DOHH2 (cell line): Measurements from ENCODE around the gene NPTN.

Experiments
- H3F3A ChIP-seq: fragments of 200-600 bp; sonication (generic), shearing (Covaris generic); 2 replicates; pipeline ENCODE4 v1.6.0; 2016; ENCODE audit warnings: antibody characterized with exemption, mild to moderate bottlenecking; ENCODE audit not compliant: control insufficient read depth, insufficient read depth
- H3K27ac ChIP-seq: fragments of 200-600 bp; sonication (generic); 2 replicates; pipeline ENCODE4 v1.5.1; 2014; ENCODE audit warnings: low read depth, mild to moderate bottlenecking, low read length, moderate library complexity
- H3K27me3 ChIP-seq: fragments of 200-600 bp; sonication (generic); 2 replicates; pipeline ENCODE4 v1.6.1; 2014; ENCODE audit warnings: mild to moderate bottlenecking, low read length, mixed read lengths; ENCODE audit not compliant: control insufficient read depth
- H3K36me3 ChIP-seq: fragments of 200-600 bp; sonication (generic); 2 replicates; pipeline ENCODE4 v1.6.1; 2014; ENCODE audit warnings: mild to moderate bottlenecking, low read length, moderate library complexity, mixed read lengths; ENCODE audit not compliant: control insufficient read depth
- H3K4me1 ChIP-seq: fragments of 200-600 bp; sonication (generic); 2 replicates; pipeline ENCODE4 v1.6.1; 2014; ENCODE audit warnings: mild to moderate bottlenecking, low read length, mixed read lengths; ENCODE audit not compliant: control insufficient read depth
- H3K4me2 ChIP-seq: fragments of 200-600 bp; sonication (generic); 2 replicates; pipeline ENCODE4 v1.6.0; 2014; ENCODE audit warnings: mild to moderate bottlenecking, low read length, moderate library complexity
- H3K4me3 ChIP-seq: fragments of 200-600 bp; sonication (generic); 2 replicates; pipeline ENCODE4 v1.5.1; 2014; ENCODE audit warnings: mild to moderate bottlenecking, low read length, mixed read lengths
- H3K79me2 ChIP-seq: fragments of 200-600 bp; sonication (generic); 2 replicates; pipeline ENCODE4 v1.6.1; 2014; ENCODE audit warnings: mild to moderate bottlenecking, low read length, mixed read lengths; ENCODE audit not compliant: control insufficient read depth
- H3K9me2 ChIP-seq: fragments of 200-600 bp; sonication (generic); replicated peaks from 2 replicates; pipeline ENCODE4 v1.6.1; 2014; ENCODE audit warnings: mild to moderate bottlenecking, low read length, mixed read lengths; ENCODE audit not compliant: control insufficient read depth
- H3K9me3 ChIP-seq: fragments of 200-600 bp; sonication (generic); 2 replicates; pipeline ENCODE4 v1.6.1; 2014; ENCODE audit warnings: antibody characterized with exemption, low read length, mixed read lengths; ENCODE audit not compliant: control insufficient read depth, insufficient read depth
- H4K20me1 ChIP-seq: fragments of 200-600 bp; sonication (generic); 2 replicates; pipeline ENCODE4 v1.6.0; 2014; ENCODE audit warnings: low read depth, mild to moderate bottlenecking, antibody characterized with exemption, low read length, moderate library complexity; ENCODE audit not compliant: control insufficient read depth, insufficient read depth
- EZH2phosphoT487 ChIP-seq: fragments of 200-600 bp; sonication (generic); IDR thresholded peaks from 2 replicates; pipeline ENCODE4 v1.6.1; 2017; ENCODE audit warnings: borderline replicate concordance, mild to moderate bottlenecking, antibody characterized with exemption, low read length, moderate library complexity, mixed read lengths
- TF ChIP-seq, protein P1 (sequence below): fragments of 200-600 bp; sonication (generic); IDR thresholded peaks from one replicate; pipeline ENCODE4 v1.5.1; 2014; ENCODE audit warnings: antibody characterized with exemption, mild to moderate bottlenecking, low read depth, low read length; ENCODE audit not compliant: poor library complexity, severe bottlenecking

NPTN gene

DNA sequence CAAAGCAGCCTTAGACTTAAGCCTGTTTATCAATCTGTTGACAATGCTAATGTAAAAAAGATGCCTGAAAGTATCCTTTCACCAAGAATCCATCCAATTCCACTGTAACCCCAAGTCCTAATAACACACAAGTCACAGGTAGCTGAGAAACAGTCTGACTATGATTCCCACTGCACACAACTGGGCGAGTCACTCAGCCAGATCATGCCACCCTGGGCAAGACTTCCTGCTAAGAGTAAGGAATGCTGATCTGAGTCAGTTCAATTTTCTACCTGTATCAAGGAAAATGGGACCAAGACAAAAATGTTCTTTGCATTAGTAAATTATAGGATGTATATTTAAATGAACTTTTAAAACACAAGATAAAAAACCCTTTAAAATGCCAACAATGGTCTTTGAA, 33.3 kb downstream of the NPTN start:
- H4K20me1 ChIP-seq = peaks cover 23% of the 10 kb centered on the region
- no peaks in the 10 kb centered on the region for H3K9me3 ChIP-seq
- H3K27me3 ChIP-seq = no peaks in the 10 kb centered on the region
- H3K9me2 ChIP-seq = no peaks in the 10 kb centered on the region
- H3F3A ChIP-seq = no peaks in the 10 kb centered on the region
- TF ChIP-seq, protein P1, sequence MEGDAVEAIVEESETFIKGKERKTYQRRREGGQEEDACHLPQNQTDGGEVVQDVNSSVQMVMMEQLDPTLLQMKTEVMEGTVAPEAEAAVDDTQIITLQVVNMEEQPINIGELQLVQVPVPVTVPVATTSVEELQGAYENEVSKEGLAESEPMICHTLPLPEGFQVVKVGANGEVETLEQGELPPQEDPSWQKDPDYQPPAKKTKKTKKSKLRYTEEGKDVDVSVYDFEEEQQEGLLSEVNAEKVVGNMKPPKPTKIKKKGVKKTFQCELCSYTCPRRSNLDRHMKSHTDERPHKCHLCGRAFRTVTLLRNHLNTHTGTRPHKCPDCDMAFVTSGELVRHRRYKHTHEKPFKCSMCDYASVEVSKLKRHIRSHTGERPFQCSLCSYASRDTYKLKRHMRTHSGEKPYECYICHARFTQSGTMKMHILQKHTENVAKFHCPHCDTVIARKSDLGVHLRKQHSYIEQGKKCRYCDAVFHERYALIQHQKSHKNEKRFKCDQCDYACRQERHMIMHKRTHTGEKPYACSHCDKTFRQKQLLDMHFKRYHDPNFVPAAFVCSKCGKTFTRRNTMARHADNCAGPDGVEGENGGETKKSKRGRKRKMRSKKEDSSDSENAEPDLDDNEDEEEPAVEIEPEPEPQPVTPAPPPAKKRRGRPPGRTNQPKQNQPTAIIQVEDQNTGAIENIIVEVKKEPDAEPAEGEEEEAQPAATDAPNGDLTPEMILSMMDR = no peak
- no peak for TF ChIP-seq EZH2phosphoT487
- H3K79me2 ChIP-seq = peaks cover 98% of the 10 kb centered on the region
- H3K4me3 ChIP-seq = no peak overlapping the region
- no peak overlapping the region for H3K4me2 ChIP-seq
- no peaks in the 10 kb centered on the region for H3K36me3 ChIP-seq
- 0 out of 2 replicates have a peak, but pooled peaks cover 5% of the 10 kb centered on the region for H3K4me1 ChIP-seq
- no peak overlapping the region for H3K27ac ChIP-seq

DNA sequence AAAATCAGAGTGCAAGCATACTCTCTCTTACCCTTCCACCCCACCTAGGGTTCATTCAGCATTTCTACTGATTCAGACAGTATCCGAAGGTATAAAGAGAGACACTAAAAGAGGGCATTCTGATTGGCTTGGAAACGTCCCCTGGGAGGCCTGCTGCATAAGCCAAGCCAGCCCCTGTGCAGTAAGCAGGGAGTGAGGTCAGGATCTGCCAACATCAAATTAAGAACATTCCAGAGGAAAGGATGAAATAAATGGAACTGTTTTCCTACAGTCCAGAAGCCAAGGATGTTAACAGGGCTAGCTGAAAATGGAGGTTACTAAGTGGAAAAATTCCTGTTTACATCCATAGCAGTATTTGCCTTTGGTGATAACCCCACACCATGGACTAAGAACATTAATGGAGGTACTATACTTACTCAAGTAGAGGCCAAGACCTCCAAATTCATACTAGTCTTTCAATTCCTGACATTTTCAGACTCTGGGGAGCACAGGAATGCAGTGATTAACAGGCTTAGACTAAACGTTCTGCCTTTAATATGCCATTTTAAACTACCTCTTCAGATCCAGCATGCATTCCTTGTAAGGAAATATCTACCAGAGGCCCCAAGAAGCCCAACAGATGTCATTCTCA, 34.5 kb downstream of the NPTN start:
- H3K79me2 ChIP-seq = peaks cover 96% of the 10 kb centered on the region
- no peak overlapping the region for H3K27ac ChIP-seq

DNA sequence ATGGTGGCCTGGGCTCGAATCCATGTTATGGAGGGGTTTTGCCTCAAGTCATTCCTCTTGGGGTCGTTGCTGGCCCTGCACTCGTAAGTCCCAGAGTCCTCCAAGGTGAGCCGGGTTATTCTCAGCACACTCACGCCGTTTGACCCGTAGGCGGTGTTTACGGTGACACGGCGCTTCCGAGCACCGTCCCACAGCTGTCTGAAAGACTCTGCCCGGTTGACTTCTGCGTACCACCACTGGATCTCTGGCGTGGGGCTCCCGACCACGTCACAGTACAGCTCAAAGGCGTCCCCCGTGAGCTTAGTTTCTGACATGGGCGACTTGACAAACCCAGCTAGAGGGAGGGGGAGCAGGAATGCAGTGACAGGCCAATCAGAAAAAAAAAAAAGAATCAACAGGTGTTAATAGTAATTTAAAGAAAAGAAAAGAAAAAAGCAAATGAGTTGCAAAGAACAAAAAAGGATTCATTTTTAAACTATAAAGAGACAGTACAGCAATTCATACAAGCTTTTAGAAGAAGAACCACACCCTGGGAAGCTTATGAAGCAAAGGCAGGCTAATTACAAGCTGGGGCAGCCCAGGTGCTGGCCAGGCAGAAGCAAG, 36.1 kb downstream of the NPTN start:
- Histone ChIP-seq H3K27ac (no peak overlapping the region), H3K4me1 (no peaks in the 10 kb centered on the region), H3K27me3 (no peaks in the 10 kb centered on the region), H4K20me1 (peaks cover 12% of the 10 kb centered on the region), H3K9me2 (no peaks in the 10 kb centered on the region), H3K4me2 (no peak overlapping the region), H3K9me3 (no peaks in the 10 kb centered on the region), H3K79me2 (peaks cover 95% of the 10 kb centered on the region), H3K36me3 (peaks cover under 1% of the 10 kb centered on the region; the same call in 1 of the 2 replicates), H3F3A (no peaks in the 10 kb centered on the region), H3K4me3 (no peak overlapping the region)
- no peak for TF ChIP-seq EZH2phosphoT487
- TF ChIP-seq, protein P1 = no peak

More for the DNA sequence above, 34.5 kb downstream of the NPTN start:
- Histone ChIP-seq H3K9me3 (no peaks in the 10 kb centered on the region), H3K4me1 (0 out of 2 replicates have a peak, but pooled peaks cover 5% of the 10 kb centered on the region), H3K36me3 (no peaks in the 10 kb centered on the region), H4K20me1 (peaks cover 23% of the 10 kb centered on the region), H3K4me3 (no peak overlapping the region), H3F3A (no peaks in the 10 kb centered on the region), H3K27me3 (no peaks in the 10 kb centered on the region), H3K9me2 (no peaks in the 10 kb centered on the region), H3K4me2 (no peak overlapping the region)
- TF ChIP-seq EZH2phosphoT487 = no peak
- TF ChIP-seq, protein P1 = no peak
